HepG2 (cell line): ENCODE measurements around the gene RAX. TPM values are rescaled to one million over a fixed set of nuclear protein-coding genes. Genes with fewer than 3 reads are reported as not detected.
"Not testable (repeated sequence)": the region's sequence is repeated elsewhere in the genome, so short reads cannot be mapped to it uniquely, and the experiment has no call there.

Source experiments
- ATAC-seq: fragments of 200-7000 bp; cut with Tn5 transposase; 3 replicates; pipeline ENCODE4 v1.9.1; 2020; ENCODE audit warnings: mild to moderate bottlenecking, moderate library complexity
- BruUV-seq: library from RNA; stranded (reverse); fragments of 400-500 nt; replicated peaks from 2 replicates; lab custom pipeline; 2021; lab: Mats Ljungman, UMichigan
- CTCF ChIA-PET: fragments of 300-600 bp; formaldehyde crosslinking; extraction: SDS; loops from one replicate; lab custom pipeline; 2021; ENCODE audit warnings: low total read pairs, inconsistent platforms, low intra/inter-chr PET ratio; lab: Yijun Ruan, JAX
- POLR2A ChIA-PET: fragments of 350-600 bp; sonication (Branson Sonifier 250); formaldehyde crosslinking; loops from one replicate; lab custom pipeline; 2020; ENCODE audit warnings: antibody characterized with exemption, inconsistent platforms; lab: Yijun Ruan, JAX
- DNase-seq: peaks from one replicate; pipeline ENCODE4 v3.0.0-alpha.2; 2015; ENCODE audit warnings: low spot score
- FAIRE-seq: peaks from 3 replicates; lab custom pipeline; 2011; peaks lifted over from hg19 to GRCh38; lab: Jason Lieb, UNC
- H2AFZ ChIP-seq: one replicate; pipeline ENCODE4 v1.6.1; 2011; ENCODE audit warnings: low read length, inconsistent platforms
- H3K27ac ChIP-seq: fragments of 300-600 bp; 3 replicates; pipeline ENCODE4 v1.8.0; 2011; ENCODE audit warnings: mixed run types, mild to moderate bottlenecking, mixed read lengths, low read length, inconsistent platforms; ENCODE audit not compliant: insufficient read depth; ENCODE audit errors: extremely low read length
- H3K27me3 ChIP-seq, 2 experiments: fragments of 200-600 bp in 1 of 2; 2 replicates in 1 of 2; 3 replicates in 1 of 2; pipeline versions ENCODE4 v1.6.0 to v1.8.0; 2011; ENCODE audit warnings: low read length in 2 of 2, mild to moderate bottlenecking in 2 of 2, moderate library complexity in 2 of 2, inconsistent platforms in 1 of 2; ENCODE audit not compliant: insufficient read depth in 2 of 2, control insufficient read depth in 1 of 2
- H3K36me3 ChIP-seq, 2 experiments: fragments of 200-600 bp in 1 of 2; replicated peaks in 1 of 2; 2 replicates in 1 of 2; 3 replicates in 1 of 2; pipeline versions ENCODE4 v1.5.1 to v1.8.0; 2011; ENCODE audit warnings: low read length in 2 of 2, inconsistent platforms in 1 of 2; ENCODE audit not compliant: insufficient read depth in 2 of 2, control insufficient read depth in 1 of 2
- H3K4me1 ChIP-seq: 2 replicates; pipeline ENCODE4 v1.5.1; 2012; ENCODE audit warnings: low read length, inconsistent platforms; ENCODE audit not compliant: insufficient read depth
- H3K4me2 ChIP-seq: 2 replicates; pipeline ENCODE4 v1.6.0; 2011; ENCODE audit warnings: low read depth, low read length, inconsistent platforms
- H3K4me3 ChIP-seq, 3 experiments: fragments of 200-600 bp in 1 of 3; sonication (generic), shearing (Covaris generic) in 1 of 3; replicated peaks in 1 of 3; 2 replicates each; pipeline ENCODE4 v1.5.1; 2011 to 2016; ENCODE audit warnings: low read length in 3 of 3, inconsistent platforms in 2 of 3, low read depth in 2 of 3, mild to moderate bottlenecking in 2 of 3, control low read depth in 1 of 3, mixed read lengths in 1 of 3; ENCODE audit not compliant: insufficient read depth in 1 of 3
- H3K79me2 ChIP-seq: one replicate; pipeline ENCODE4 v1.6.1; 2011; ENCODE audit warnings: low read length, inconsistent platforms; ENCODE audit not compliant: insufficient read depth
- H3K9ac ChIP-seq: 2 replicates; pipeline ENCODE4 v1.6.0; 2011; ENCODE audit warnings: mild to moderate bottlenecking, low read depth, low read length, inconsistent platforms; ENCODE audit not compliant: insufficient read depth
- H3K9me3 ChIP-seq: 2 replicates; pipeline ENCODE4 v1.5.1; 2012; ENCODE audit warnings: mild to moderate bottlenecking, low read length
- H4K20me1 ChIP-seq: 2 replicates; pipeline ENCODE4 v1.6.0; 2011; ENCODE audit warnings: inconsistent platforms, mild to moderate bottlenecking, low read length, moderate library complexity; ENCODE audit not compliant: insufficient read depth
- WGBS: methylation state at CpG from one replicate; pipeline ENCODE4 v1.1.6; 2017; ENCODE audit warnings: low lambda C conversion rate; 5-methylcytosine and 5-hydroxymethylcytosine counted together
- in situ Hi-C: cut with HindIII; loops from 2 replicates; pipeline ENCODE4 v1.10.0; 2017; ENCODE audit warnings: low pct_unique_long_range_greater_than_20kb; ENCODE audit not compliant: extremely low pct_ligation_motif_present
- intact Hi-C: fragments of 100-400 bp; cut with micrococcal nuclease; formaldehyde crosslinking; loops from one replicate; pipeline ENCODE4 v1.10.0; 2022; ENCODE audit not compliant: unreplicated experiment
- polyA plus RNA-seq, 8 experiments: library from polyadenylated mRNA; depleted of rRNA in 3 of 8; stranded (reverse) in 7 of 8; unstranded in 1 of 8; fragments of >200 nt; fragmentation: Illumina TruSeq in 4 of 8; extraction: Trizol in 4 of 8; gene quantifications; 2 replicates each; pipeline versions ENCODE4 v1.2.1 to v1.2.3, GENCODE V29; 2011 to 2016; ENCODE audit warnings: low read depth in 4 of 8, missing spikeins in 1 of 8, mixed read lengths in 1 of 8; ENCODE audit not compliant: insufficient read depth in 1 of 8
- total RNA-seq, 5 experiments: library from RNA; depleted of rRNA; stranded (reverse); fragments of >200 nt; fragmentation: Illumina TruSeq; extraction: Trizol; gene quantifications; 2 replicates each; pipeline ENCODE4 v1.2.3, GENCODE V29; 2016; ENCODE audit warnings: low read depth in 1 of 5

RAX gene
- total and polyA plus RNA-seq, 2 of the 13 experiments (the other 11 are each of a cell fraction or from before 2014, with no cell fraction given), result not detected

DNA sequence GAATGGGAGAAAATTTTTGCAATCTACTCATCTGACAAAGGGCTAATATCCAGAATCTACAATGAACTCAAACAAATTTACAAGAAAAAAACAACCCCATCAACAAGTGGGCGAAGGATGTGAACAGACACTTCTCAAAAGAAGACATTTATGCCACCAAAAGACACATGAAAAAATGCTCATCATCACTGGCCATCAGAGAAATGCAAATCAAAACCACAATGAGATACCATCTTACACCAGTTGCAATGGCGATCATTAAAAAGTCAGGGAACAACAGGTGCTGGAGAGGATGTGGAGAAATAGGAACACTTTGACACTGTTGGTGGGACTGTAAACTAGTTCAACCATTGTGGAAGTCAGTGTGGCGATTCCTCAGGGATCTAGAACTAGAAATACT, 11.4 kb downstream of the RAX start:
- CTCF ChIA-PET, intact Hi-C loops, H3K36me3 ChIP-seq, H4K20me1 ChIP-seq, H3K79me2 ChIP-seq, POLR2A ChIA-PET, H3K4me2 ChIP-seq, ATAC-seq, DNase-seq, BruUV-seq, H2AFZ ChIP-seq, H3K27ac ChIP-seq, H3K4me3 ChIP-seq, H3K4me1 ChIP-seq, FAIRE-seq, H3K9me3 ChIP-seq, H3K9ac ChIP-seq: not testable (repeated sequence)
- in situ Hi-C loops, result loop anchor here (10.0 kb wide), 1 partner anchor 177 kb away; no protein-coding TSS in a partner anchor
- WGBS, result 36% methylated on average over 3 of the region's 3 CpGs
- H3K27me3 ChIP-seq, result peaks cover 4 to 28% of the 10 kb centered on the region in 2 experiments; a peak in 4 of 5 replicates

DNA sequence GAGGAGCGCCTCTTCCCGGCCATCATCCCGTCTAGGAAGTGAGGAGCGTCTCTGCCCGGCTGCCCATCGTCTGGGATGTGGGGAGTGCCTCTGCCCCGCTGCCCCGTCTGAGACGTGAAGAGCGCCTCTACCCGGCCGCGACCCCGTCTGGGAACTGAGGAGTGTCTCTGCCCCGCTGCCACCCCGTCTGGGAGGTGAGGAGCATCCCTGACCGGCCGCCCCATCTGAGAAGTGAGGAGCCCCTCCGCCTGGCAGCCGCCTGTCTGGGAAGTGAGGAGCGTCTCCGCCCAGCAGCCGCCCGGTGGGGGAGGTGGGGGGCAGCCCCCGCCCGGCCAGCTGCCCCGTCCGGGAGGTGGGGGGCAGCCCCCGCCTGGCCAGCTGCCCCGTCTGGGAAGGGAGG, 17.8 kb downstream of the RAX start:
- H3K4me3 ChIP-seq, POLR2A ChIA-PET, H4K20me1 ChIP-seq, H3K27me3 ChIP-seq, H3K9me3 ChIP-seq, H3K79me2 ChIP-seq, DNase-seq, ATAC-seq, BruUV-seq, H3K4me1 ChIP-seq, H3K36me3 ChIP-seq, intact Hi-C loops, CTCF ChIA-PET, H3K27ac ChIP-seq, in situ Hi-C loops, H3K4me2 ChIP-seq, FAIRE-seq, H3K9ac ChIP-seq, H2AFZ ChIP-seq: not testable (repeated sequence)
- no CpG with 5 or more reads among the region's 30 CpGs for WGBS
